Fibroblast of skin of left biceps (primary cell): ENCODE measurements around the gene MDFI.
A peak's percentile ranks its signal among the peaks of the same experiment; 100 is the strongest.

Source experiments
- DNase-seq, 2 experiments: peaks; one replicate each; pipeline ENCODE4 v3.0.0-alpha.2; 2013; ENCODE audit warnings: low read depth in 2 of 2

The MDFI gene, protein sequence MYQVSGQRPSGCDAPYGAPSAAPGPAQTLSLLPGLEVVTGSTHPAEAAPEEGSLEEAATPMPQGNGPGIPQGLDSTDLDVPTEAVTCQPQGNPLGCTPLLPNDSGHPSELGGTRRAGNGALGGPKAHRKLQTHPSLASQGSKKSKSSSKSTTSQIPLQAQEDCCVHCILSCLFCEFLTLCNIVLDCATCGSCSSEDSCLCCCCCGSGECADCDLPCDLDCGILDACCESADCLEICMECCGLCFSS

DNA sequence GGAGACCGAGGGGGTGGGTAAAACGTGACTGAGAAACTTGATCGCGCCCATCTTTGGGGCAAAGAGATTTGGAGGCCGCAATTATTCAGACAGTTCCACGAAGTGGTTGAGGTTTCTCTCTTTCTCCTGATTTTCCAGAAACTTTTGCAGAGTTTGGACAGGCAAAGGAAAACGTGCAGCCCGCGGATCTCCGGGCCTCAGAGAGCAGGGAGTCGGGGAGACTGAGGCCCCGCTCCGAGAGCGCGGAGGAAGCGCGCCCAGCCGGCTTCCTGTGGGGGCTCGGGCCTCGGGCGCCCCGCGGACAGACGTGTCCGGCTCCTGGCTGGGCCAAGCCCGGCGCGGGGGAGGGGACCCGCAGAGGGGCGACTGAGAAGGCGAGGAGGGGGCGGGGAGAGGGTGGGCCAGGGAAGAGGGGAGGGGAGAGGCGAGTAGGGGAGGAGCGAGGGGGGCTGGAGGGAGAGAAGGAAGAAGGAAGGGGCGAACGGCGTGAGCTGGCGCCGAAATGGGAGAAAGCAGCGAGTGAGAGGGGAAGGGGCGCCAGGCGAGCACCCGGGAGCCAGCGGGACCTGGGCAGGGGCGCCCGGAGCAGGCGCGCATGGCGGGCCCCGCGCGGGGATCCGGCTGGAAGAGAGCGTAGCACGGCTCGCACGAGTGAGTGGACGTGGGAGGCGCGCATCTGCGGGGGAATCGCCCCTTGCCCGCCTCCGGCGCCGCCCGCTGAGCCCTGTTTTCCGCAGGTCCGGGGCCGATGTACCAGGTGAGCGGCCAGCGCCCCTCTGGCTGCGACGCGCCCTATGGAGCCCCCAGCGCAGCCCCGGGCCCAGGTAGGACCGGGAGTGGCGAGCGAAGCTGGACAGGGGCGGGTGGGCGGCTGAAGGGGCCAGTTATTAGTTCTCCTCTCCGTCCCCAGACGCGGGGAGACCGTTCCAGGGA, at the start of gene MDFI:
MDFI (plus strand) TSS at position 467 of the 933 bp plus-strand sequence; CDS start at position 749, 282 bp downstream.
- peak in 1 of 2 experiments; percentile 20 for DNase-seq

DNA sequence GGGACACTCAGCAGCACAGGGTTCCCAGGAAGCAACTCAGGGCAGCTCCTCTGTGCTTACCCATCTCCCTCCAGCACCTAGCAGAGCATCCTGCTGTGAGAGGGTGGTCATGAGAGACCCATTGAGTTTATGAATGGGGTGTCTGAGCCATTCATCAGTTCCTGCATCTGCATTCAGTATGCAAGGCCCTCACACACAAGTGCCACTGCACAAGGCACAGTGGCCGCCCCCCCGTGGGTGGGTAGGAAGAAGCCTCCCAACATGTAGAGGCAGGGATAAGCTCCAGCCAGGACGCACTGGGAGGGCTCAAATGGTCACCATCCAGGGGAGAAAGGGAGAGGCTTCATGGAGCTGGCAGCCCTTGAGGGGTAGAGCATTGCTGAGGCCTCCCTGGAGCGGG, 49.0 kb upstream of the MDFI start:
- DNase-seq, result no peak

DNA sequence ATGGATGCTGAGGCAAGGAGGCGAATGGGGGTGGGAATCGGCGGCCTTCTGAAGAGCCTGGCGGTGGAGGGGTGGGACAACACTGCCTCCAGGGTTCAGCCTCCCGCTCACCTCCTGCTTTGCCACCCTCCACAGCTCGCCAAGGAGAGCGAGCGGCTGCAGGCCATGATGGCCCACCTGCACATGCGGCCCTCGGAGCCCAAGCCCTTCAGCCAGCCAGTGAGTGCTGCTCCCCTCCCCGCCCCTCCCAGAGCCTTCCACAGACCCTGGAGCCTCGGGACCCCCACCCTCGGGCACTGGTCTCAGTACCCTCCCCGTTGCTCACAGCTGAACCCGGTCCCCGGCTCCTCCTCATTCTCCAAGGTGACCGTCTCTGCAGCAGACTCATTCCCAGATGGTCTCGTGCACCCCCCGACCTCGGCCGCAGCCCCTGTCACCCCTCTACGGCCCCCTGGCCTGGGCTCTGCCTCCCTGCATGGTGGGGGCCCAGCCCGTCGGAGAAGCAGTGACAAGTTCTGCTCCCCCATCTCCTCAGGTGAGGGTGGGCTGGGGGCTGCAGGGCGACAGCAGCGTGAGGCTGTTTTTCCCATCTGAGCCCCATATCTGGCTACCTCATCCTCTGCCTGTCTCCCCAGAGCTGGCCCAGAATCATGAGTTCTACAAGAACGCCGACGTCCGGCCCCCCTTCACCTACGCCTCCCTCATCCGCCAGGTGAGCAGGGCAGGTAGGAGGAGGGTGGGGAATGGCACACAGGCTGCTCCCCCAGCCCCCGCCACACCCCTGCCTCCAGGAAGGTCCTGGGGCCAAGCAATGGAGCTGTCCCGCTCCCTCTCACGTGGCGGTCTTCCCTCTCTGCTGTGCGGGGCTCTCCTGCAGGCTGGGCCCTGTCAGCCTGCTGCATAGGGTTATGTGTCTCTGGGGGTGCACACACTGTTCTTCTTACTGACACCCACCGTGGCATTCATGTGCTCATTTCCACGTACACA, 48.3 kb upstream of the MDFI start:
- DNase-seq, result no peak

DNA sequence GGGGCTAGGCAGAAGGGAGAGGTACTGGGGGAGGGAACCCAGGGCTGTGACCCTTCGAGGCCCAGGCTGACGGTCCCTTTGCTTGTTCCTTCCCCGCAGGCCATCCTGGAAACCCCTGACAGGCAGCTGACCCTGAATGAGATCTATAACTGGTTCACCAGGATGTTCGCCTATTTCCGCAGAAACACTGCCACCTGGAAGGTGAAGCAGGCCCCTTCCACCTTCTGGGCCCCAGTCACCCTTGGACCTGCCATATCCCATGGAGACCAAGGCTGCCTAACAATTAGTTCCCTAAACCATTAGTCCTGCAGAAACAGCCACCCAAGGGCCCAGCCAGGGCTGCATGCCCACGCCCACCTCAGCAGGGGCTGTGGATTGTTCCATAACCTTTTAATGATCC, 47.1 kb upstream of the MDFI start:
- no peak for DNase-seq

DNA sequence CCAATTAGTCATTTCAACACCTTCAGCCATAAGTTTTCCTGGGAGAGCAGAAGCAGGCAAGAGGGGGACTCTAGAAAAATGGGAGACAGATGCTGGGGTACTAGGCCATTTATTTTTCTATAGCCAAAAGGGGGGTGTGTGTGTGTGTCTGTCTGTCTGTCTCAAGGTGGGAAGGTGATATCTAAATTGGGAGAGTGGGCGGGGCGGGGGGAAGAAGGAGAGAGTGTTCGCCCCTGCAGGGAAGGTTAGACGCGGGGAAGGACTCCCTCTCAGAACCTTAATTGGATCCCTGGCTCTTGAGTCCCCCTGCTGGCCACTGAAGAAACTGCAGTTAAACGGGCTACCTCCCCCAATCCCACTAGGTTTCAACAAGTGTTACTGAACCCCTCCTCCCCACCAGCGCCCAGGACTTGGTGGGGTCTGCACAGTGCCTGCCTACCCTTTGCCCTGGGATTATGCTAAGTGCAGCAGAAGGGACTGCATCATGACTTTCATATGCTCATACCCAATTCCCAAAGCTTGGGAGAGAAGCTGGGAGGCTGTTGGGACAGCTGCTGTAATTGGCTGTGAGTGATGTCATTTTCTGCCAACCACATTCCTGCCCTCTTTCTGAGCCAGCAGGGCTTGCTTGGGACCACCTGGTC, 46.3 kb upstream of the MDFI start:
- no peak for DNase-seq

DNA sequence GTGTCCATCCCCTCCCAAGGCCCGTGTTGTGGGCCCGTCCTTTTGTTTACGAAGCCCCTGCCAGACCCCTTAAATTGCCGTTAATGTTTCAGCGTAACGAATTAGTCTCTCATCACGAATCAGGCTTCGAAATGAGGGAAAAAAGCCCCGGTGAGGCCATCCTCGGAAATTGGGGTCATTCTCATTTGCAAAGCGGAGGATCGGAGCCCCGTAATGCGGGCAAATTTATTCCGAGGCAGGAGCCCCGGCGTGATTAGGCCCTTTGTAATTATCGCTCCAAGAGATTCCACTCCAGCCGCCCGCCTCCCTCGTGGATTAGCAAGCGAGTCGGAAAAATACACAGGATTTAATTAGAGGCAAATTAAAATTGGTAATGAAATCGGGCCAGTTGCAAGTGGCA, 44.9 kb upstream of the MDFI start:
- no peak for DNase-seq

DNA sequence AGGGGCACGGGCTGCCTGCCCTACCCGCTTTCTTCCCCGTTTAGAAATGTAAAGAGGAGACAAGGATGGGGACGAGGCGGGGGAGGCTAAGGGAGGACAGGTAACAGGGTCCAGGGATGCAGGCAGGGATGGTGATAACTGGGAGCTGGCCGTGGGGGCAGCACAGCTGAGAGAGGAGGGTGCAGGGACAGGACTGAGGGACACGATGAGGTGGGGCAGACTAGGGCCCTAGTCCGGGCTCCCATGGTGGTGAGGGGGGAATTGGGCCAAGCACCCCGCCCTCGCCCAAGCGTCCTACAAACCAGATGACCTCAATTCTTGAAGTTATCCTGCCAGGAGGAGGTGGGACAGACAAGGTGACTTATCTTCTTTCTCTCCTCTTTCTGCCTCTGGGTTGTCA, 44.4 kb upstream of the MDFI start:
- no peak for DNase-seq

DNA sequence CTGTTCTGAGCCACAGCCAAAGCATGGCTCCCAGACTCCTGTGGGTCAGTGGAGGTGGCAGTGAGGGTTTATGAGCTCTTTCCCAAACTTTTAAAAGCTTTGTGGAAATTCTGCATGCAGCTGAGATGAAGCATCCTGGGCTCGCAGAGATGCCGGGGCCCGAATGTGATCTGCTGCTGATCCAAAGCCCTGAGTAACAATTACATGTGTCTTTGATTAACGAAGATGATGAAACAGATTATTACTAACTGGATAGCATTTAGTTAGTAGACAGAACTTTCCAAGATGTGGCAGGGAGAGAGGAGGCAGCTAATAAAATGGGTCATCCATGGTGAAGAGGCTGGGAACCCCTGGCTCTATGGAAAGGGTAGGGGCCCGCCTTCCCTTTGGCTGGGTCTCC, 43.9 kb upstream of the MDFI start:
- peak; percentile 72 to 75 for DNase-seq

DNA sequence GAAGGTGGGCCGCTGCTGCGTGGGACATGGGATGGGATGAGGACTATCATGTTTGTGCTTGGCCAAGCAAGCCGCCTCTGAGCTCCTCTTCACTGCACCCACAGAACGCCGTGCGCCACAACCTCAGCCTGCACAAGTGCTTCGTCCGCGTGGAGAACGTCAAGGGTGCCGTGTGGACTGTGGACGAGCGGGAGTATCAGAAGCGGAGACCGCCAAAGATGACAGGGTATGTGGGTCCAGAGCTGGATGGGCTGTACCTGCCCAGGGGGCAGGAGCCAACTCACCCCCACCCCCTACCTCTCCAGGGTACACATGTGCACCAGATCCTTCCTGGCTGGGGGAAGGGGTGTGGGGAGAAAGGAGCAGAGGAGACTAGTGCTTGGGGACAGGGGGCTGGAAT, 43.5 kb upstream of the MDFI start:
- DNase-seq, result no peak

DNA sequence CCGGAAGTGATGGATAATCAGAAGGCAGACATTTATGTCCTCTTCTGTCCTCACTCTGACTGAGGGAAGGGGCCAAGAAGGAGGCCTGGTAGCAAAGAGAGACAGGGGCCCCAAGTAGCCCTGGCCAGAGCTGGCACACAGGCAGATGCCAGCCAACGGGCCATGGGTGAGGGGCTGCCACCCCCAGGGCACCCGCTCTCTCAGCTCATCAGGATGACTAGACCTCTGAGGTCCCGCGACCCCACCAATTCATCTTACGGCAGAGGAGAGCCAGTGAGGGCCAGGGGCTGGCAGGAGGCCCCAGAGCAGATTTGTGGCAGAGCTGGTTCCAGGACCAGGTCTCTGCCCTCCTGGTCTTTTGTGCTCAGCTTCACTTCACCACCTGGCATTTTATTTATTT, 43.1 kb upstream of the MDFI start:
- no peak for DNase-seq

DNA sequence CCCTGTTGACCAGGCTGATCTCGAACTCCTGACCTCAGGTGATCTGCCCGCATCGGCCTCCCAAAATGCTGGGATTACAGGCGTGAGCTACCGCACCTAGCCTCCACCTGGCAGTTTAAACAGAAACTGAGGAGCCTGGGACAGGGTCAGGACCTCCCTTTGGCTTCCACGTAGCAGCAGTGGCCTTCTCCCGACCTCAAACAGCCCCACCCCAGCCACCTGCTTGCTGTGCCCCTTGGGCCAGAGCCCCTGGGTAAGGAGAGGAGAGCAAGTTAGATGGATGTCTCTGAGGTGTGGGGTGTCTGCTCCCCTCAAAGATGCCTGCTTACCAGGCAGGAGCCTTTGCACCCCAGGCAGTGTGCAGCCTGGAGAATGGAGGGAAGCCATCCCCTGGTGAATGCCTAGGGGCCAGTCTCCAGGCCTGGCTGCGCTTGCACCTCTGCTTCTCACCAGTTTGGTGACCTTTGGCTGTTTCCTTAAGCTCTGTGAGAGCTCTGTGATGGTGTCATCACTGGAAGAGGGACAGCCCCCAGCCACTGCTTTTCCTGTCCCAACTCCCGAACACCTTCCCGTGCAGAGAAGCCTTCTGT, 42.1 kb upstream of the MDFI start:
- DNase-seq, result no peak

DNA sequence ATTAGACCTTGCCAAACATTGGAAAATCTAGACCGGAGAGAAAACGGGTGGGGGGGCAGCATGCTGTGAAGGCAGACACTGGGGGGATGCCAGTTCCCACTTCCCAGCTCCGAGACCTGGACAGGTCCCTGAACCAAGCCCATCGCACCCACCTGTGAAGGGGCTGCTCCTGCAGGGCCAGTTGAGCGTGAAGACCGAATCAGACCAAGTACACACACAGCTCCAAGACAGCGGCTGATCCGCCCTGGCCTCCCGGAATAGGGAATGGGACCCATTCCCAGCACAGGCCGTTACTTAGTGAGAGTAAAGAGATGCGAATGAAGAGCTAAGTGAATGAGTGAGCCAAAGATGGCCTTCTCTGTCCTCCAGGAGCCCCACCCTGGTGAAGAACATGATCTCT, 41.5 kb upstream of the MDFI start:
- DNase-seq, result no peak

DNA sequence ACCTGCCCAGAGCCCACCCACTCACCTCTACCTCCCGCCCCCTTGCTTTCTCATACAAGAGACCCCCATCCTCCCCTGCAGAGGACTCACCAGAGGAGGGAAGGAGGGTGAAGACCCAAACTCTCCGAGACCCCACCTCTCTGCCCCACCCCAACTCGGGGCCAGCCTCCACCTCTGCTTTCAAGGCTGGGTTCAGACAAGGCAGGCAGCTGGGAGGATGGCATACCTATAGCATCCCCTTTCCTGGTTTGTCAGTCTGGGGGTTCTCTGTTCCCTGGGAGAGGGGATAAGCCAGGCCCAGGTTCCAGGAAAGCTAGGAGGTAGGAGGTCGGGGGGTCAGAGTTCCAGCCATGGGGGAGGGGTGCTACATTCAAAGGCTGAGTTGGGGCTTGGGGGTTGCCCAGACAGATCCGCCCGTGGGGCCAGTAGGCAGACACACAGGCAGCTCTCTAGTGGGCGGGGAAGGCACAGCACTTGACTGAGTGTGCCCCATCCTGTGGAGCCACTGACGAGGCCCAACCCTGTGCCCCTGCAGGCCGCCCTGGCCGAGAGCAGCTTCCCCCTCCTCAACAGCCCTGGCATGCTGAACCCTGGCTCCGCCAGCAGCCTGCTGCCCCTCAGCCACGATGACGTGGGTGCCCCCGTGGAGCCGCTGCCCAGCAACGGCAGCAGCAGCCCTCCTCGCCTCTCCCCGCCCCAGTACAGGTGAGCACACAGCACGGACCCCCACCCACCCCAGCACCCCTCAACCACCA, 40.8 kb upstream of the MDFI start:
- no peak for DNase-seq

DNA sequence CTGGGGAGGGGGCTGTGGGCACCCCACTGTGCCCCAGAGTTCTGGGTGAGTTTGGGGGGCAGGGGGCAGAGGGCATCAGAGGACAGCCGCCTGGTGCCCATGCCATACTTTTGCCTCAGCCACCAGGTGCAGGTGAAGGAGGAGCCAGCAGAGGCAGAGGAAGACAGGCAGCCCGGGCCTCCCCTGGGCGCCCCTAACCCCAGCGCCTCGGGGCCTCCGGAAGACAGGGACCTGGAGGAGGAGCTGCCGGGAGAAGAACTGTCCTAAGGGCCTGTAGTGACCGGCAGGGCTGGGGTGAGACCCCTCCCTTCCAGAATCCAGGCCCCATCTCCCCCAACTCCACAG, 39.6 kb upstream of the MDFI start:
- no peak for DNase-seq

DNA sequence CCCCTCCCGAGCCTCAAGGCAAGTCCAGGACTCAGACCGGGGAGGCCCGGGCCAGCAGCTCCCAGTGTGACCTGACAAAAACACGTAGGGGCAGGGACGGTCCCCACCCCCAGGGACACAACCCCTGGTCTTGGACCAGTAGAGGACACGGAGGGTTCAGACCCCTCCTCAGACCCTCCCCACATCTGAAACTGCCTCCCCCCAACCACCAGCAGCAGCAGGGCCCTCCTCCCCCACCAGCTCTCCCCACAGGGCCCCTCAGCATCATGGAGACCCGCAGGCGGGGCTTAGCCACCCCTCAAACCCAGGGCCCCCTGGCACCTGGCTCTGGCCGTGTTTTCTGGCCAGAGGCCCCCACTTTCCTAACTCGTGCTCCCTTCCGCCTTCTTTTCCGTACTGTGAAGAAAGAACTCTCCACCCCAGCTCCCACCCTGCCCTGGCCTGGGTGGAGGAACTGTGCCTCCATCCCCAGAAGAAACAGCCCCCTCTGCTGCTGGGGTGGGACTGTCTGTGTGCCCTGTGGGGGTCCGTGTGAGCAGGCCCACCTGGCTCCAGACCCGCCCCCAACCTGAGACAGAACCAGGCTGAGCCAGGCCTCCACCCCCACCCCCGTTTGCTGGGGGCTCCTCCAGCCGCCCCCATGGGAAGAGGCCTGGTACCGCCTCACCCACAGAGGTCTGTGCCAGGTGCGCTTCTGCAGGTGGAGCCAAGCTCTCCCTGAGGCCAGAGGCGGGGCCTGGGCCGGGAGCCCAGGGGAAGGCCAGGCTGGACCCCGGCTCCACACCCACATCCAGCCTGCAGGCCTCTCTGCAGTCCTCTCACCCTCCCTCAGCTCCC, 39.0 kb upstream of the MDFI start:
- no peak for DNase-seq

DNA sequence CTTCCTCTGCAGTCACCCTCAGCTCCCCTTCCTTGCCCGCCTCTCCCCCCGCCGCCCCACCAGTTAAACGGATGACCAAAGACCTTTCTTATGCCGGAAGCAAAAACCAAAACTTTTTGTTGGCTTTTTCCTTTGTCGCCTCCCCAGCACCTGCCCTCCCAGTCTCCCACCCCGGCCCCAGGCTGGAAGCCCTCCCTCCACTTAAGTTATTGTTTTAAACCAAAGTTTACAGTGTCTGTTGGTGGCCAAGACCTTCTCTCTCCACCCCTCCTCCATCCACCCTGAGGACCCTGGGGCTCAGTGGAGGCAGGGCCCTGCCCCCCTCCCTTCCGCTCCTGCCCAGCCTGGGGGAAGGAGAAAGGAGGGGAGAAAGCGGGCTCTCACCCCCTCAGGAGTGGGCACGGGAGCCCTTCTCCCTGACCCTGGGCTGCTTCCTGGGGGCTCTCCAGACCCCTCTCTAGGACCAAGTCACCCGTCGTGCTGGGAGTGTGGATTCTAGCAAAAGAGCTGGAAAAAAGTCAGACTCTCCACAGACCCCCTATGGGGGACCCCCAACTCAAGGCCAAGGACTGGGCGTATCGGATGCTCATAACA, 38.3 kb upstream of the MDFI start:
- no peak for DNase-seq

DNA sequence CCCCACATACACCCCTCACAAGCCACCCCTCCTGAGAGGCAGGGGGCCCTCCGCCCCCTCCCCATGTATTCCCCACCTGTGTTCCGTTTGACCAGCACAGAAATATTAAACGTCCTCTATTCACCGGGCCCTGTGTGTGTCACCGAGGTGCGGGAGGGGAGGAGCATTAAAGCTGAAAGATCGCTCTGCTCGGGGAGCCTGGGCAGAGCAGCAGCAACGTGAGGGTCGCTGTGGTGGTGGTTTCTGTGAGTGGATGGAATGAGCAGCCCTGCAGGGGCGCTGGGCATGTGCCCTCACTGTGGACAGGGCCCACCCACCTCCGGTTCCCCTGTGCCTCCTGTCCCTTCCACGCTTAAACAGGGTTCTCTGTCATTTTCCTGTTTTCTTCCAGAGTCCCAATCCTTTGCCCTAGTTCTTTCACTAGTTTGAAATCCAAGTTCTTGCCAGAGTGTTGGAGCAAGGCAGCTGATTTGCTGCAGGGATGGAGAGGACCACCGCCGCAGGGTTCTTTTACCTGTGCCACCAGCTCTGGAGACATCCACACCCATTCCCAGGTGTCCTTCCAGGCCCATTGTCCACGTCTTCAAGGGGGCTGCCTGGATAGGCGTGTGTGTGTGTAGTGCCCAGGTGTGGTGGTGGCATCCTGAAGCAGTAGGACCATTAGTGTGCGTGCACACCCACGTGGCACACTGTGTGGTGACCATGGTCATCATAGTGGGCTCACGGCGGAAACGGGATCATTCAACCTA, 37.6 kb upstream of the MDFI start:
- DNase-seq, result no peak

DNA sequence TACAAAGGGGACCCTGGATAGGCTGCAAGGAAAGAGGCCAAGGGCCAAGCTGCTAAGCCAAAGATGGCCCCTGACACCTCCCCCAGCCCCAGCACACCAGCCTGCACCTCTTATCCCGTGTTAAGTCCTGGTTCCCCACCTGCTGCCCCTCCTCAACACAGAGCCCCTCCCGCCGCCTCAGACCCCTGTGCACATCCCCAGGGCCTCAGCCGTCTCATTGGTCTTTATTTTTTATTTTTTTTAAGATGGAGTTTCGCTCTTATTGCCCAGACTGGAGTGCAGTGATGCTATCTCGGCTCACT, 37.1 kb upstream of the MDFI start:
- no peak for DNase-seq

DNA sequence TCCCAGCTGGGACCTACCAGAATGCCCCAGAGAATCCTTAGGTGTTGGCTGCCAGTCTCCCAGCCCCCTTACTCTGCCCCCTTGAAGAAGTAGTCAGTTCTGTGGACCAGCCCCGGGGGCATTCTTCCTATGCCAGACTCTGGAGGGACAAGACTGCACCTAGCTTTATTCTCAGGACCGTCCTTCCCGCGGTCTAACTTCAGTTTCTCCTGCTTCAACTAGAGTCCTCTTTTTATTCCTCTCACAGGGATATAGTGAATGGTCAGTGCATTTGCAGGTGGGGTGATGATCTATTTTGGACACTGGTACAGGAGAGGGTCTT, 35.9 kb upstream of the MDFI start:
- no peak for DNase-seq
